Activated CD8-positive, alpha-beta memory T cell treated with anti-CD3 and anti-CD28 coated beads for 36 hours (primary cell): ENCODE measurements around the gene COLQ. TPM values are rescaled to one million over a fixed set of nuclear protein-coding genes. Genes with fewer than 3 reads are reported as not detected.
"Not testable (repeated sequence)": the region's sequence is repeated elsewhere in the genome, so short reads cannot be mapped to it uniquely, and the experiment has no call there.

ENCODE experiments used
- CTCF ChIA-PET: fragments of 350-600 bp; sonication (Branson Sonifier 250); formaldehyde crosslinking; loops from one replicate; lab custom pipeline; 2021; ENCODE audit warnings: antibody characterized with exemption; lab: Charles Lee
- POLR2A ChIA-PET: fragments of 350-600 bp; sonication (Branson Sonifier 250); formaldehyde crosslinking; loops from one replicate; lab custom pipeline; 2021; ENCODE audit warnings: antibody characterized with exemption; lab: Charles Lee
- total RNA-seq, 2 experiments: library from RNA; stranded (reverse); gene quantifications; one replicate each; pipeline ENCODE4 v1.2.3, GENCODE V29; 2021

The COLQ gene
- total RNA-seq, 2 experiments from 2014 or later: 0.63 to 0.84 TPM

- ChIA-PET POLR2A (no interaction called here), CTCF (no interaction called here)
Observed at GRCh38 chr3:15449489-15450224, 71.8 kb downstream of the COLQ start.

GRCh38 chr3:15443826-15444524, 77.5 kb downstream of the COLQ start:
- POLR2A ChIA-PET: no interaction called here
- CTCF ChIA-PET: interaction anchor here (1.0 kb wide), 1 partner anchor 335 kb away, joined by 3 read pairs; no protein-coding TSS in a partner anchor

GRCh38 chr3:15440891-15441290, 80.6 kb downstream of the COLQ start:
- CTCF ChIA-PET: no interaction called here
- POLR2A ChIA-PET: no interaction called here

- ChIA-PET POLR2A (no interaction called here), CTCF (no interaction called here)
Observed at GRCh38 chr3:15439476-15439875, 82.0 kb downstream of the COLQ start.

- ChIA-PET POLR2A (no interaction called here), CTCF (no interaction called here)
Observed at GRCh38 chr3:15438983-15439382, 82.5 kb downstream of the COLQ start.

- POLR2A ChIA-PET: interaction anchor here (1.0 kb wide), 1 partner anchor 11 kb away, joined by 3 read pairs; no protein-coding TSS in a partner anchor
- CTCF ChIA-PET: no interaction called here
Observed at GRCh38 chr3:15436246-15436645, 85.3 kb downstream of the COLQ start.

GRCh38 chr3:15434756-15435155, 86.8 kb downstream of the COLQ start:
- POLR2A ChIA-PET: no interaction called here
- CTCF ChIA-PET: interaction anchor here (1.2 to 1.3 kb wide), 2 partner anchors 15 to 29 kb away, joined by 3 to 5 read pairs; no protein-coding TSS in a partner anchor

GRCh38 chr3:15433531-15433930, 88.0 kb downstream of the COLQ start:
- CTCF ChIA-PET: interaction anchor here (1.2 kb wide), 1 partner anchor 28 kb away, joined by 3 read pairs; no protein-coding TSS in a partner anchor
- POLR2A ChIA-PET: no interaction called here

GRCh38 chr3:15431256-15431837, 90.2 kb downstream of the COLQ start:
- POLR2A ChIA-PET: interaction anchor here (0.6 kb wide), 1 partner anchor 27 kb away, joined by 3 read pairs; no protein-coding TSS in a partner anchor
- CTCF ChIA-PET: interaction anchor here (0.5 kb wide), 1 partner anchor 12 kb away, joined by 3 read pairs; no protein-coding TSS in a partner anchor

- ChIA-PET POLR2A (interaction anchor here (0.6 kb wide), 1 partner anchor 27 kb away, joined by 3 read pairs; no protein-coding TSS in a partner anchor), CTCF (interaction anchor here (0.6 kb wide), 2 partner anchors 38 to 83 kb away, joined by 3 read pairs; no protein-coding TSS in a partner anchor)
Observed at GRCh38 chr3:15430624-15431023, 90.9 kb downstream of the COLQ start.

GRCh38 chr3:15429080-15429479, 92.4 kb downstream of the COLQ start:
- ChIA-PET CTCF (no interaction called here), POLR2A (interaction anchor here (0.5 to 0.7 kb wide), 2 partner anchors 72 to 234 kb away, joined by 7 to 8 read pairs; no protein-coding TSS in a partner anchor)

- CTCF ChIA-PET: no interaction called here
- POLR2A ChIA-PET: interaction anchor here (0.7 kb wide), 1 partner anchor 72 kb away, joined by 7 read pairs; no protein-coding TSS in a partner anchor
Observed at GRCh38 chr3:15428539-15428938, 93.0 kb downstream of the COLQ start.

- ChIA-PET POLR2A (no interaction called here), CTCF (no interaction called here)
Observed at GRCh38 chr3:15427981-15428380, 93.5 kb downstream of the COLQ start.

- CTCF ChIA-PET: no interaction called here
- POLR2A ChIA-PET: no interaction called here
Observed at GRCh38 chr3:15427182-15427880, 94.2 kb downstream of the COLQ start, which contains the start of the genes EAF1 and METTL6. TSS of gene EAF1 (plus strand) at chr3:15427598. CDS start at chr3:15427780, 182 bp downstream. TSS of gene METTL6 (minus strand) at chr3:15427544. CDS start at chr3:15426511, 1,033 bp downstream.

- ChIA-PET POLR2A (no interaction called here), CTCF (interaction anchor here (1.5 kb wide), 1 partner anchor 22 kb away, joined by 4 read pairs; no protein-coding TSS in a partner anchor)
Observed at GRCh38 chr3:15426579-15427118, 94.9 kb downstream of the COLQ start.

GRCh38 chr3:15420871-15421270, 100.6 kb downstream of the COLQ start:
- CTCF ChIA-PET: no interaction called here
- POLR2A ChIA-PET: no interaction called here

- CTCF ChIA-PET, POLR2A ChIA-PET: not testable (repeated sequence)
Observed at GRCh38 chr3:15410966-15411365, 110.5 kb downstream of the COLQ start.

- POLR2A ChIA-PET: no interaction called here
- CTCF ChIA-PET: no interaction called here
Observed at GRCh38 chr3:15409774-15410173, 111.7 kb downstream of the COLQ start.

GRCh38 chr3:15409239-15409638, 112.3 kb downstream of the COLQ start:
- CTCF ChIA-PET: no interaction called here

More at GRCh38 chr3:15409239-15409638, 112.3 kb downstream of the COLQ start:
- POLR2A ChIA-PET: no interaction called here
